ENCODE data around the gene C2orf68. TPM values are rescaled to one million over a fixed set of nuclear protein-coding genes. Genes with fewer than 3 reads are reported as not detected.
A peak's percentile ranks its signal among the peaks of the same experiment; 100 is the strongest.
"Not testable (repeated sequence)": the region's sequence is repeated elsewhere in the genome, so short reads cannot be mapped to it uniquely, and the experiment has no call there.

Gene C2orf68
- total and polyA plus RNA-seq, 2 donors (not counting 1 experiment from before 2014, with no cell fraction given), result 15.4 to 26.1 TPM

DNA sequence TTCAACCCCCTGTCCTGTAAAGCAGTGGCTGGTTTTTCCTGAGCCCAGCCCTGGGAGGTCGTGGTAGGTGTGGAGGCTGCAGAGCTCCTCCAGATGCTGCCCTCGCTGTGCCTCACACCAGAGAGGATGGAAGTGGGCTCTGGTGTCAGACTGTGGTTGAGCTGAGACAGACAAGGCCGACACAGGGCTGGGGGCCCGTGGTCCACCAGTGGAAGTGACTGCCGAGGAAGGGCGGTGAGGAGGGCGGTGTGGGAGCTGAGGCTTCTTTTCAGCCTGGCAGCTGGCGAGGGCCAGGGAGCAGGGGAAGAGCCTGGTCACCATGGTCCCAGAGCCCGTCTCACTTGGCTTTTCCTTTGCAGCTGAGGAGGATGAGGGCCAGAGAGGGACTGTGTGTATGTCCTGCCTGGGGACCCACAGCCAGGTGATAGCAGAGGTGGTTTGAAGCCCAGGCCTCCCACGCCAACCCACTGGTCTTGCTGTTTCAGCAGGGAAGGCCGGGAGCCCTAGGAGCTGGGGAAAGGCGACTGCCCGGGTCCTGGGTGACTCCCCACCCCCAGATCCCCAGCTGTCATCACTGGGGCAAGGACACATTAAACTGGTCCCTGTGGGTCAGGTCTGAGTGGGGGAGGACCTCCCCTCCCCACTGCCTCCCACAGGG is 47.6 kb upstream of the C2orf68 start:
- H4K20me1 ChIP-seq (ENCODE audit: control insufficient read depth, extremely low read depth, insufficient read depth, low read length), result no peaks in the 10 kb centered on the region
- no peak overlapping the region for H3K27ac ChIP-seq (ENCODE audit: insufficient read depth, low read length)
- DNase-seq (ENCODE audit: low read depth in 2 of 2), result no peak
- no peak overlapping the region for H3K4me3 ChIP-seq (replicated peaks in 1 of 4; ENCODE audit: control extremely low read depth in 1 of 4, insufficient read depth in 1 of 4, low read depth in 3 of 4, low read length in 4 of 4)
- H2AFZ ChIP-seq (ENCODE audit: low read length), result no peak overlapping the region
- no peak overlapping the region for H3K4me2 ChIP-seq (ENCODE audit: extremely low read depth, insufficient read depth, low read length)
- no peaks in the 10 kb centered on the region for H3K9me3 ChIP-seq (ENCODE audit: control insufficient read depth, insufficient read depth, low read depth, low read length)
- H3K27me3 ChIP-seq (ENCODE audit: control insufficient read depth, insufficient read depth, low read length), result no peaks in the 10 kb centered on the region
- H3K4me1 ChIP-seq (ENCODE audit: control insufficient read depth, extremely low read depth, insufficient read depth, low read length), result peaks cover 13% of the 10 kb centered on the region
- no peak overlapping the region for H3K9ac ChIP-seq (ENCODE audit: insufficient read depth, low read length)
- peaks cover 3% of the 10 kb centered on the region for H3K36me3 ChIP-seq (ENCODE audit: control insufficient read depth, insufficient read depth, low read length)
- no peaks in the 10 kb centered on the region for H3K79me2 ChIP-seq (ENCODE audit: control insufficient read depth, insufficient read depth, low read length)
- TF ChIP-seq CTCF (conservative IDR thresholded peaks at IDR 0.05 in 1 of 2, IDR thresholded peaks at IDR 0.05 in 1 of 2; ENCODE audit: low read depth in 1 of 2, low read length in 2 of 2), result no peak
- TF ChIP-seq EZH2 (IDR thresholded peaks at IDR 0.05; ENCODE audit: low read length, missing control alignments), result no peak

DNA sequence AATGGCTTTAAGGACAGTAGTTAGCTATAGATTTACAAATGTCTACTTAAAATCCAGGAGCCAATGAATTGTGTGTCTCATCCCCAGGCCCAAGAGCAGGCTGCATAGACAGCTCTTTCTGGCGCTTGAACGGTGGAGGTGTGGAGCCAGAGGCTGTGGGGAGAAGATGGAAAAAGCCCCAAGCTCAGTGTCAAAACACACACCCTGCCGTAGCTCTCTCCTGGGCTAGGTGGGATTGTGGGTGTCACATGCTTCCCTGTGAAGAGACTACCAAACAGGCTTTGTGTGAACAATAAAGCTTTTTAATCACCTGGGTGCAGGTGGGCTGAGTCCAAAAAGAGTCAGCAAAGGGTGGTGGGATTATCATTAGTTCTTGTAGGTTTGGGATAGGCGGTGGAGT is 45.5 kb upstream of the C2orf68 start:
- not testable (repeated sequence) for H3K9me3 ChIP-seq (ENCODE audit: control insufficient read depth, insufficient read depth, low read depth, low read length); H3K27ac ChIP-seq (ENCODE audit: insufficient read depth, low read length); H3K36me3 ChIP-seq (ENCODE audit: control insufficient read depth, insufficient read depth, low read length); H3K27me3 ChIP-seq (ENCODE audit: control insufficient read depth, insufficient read depth, low read length); DNase-seq (ENCODE audit: low read depth in 2 of 2); H3K79me2 ChIP-seq (ENCODE audit: control insufficient read depth, insufficient read depth, low read length); H4K20me1 ChIP-seq (ENCODE audit: control insufficient read depth, extremely low read depth, insufficient read depth, low read length); H3K4me2 ChIP-seq (ENCODE audit: extremely low read depth, insufficient read depth, low read length); H3K4me3 ChIP-seq (replicated peaks in 1 of 4; ENCODE audit: control extremely low read depth in 1 of 4, insufficient read depth in 1 of 4, low read depth in 3 of 4, low read length in 4 of 4); H3K9ac ChIP-seq (ENCODE audit: insufficient read depth, low read length); H2AFZ ChIP-seq (ENCODE audit: low read length)
- H3K4me1 ChIP-seq (ENCODE audit: control insufficient read depth, extremely low read depth, insufficient read depth, low read length), result peaks cover 19% of the 10 kb centered on the region

GRCh38 chr2:85656468-85656867 is 44.6 kb upstream of the C2orf68 start:
- no peak overlapping the region for H3K9ac ChIP-seq (ENCODE audit: insufficient read depth, low read length)
- TF ChIP-seq EZH2 (IDR thresholded peaks at IDR 0.05; ENCODE audit: low read length, missing control alignments), result no peak
- no peak for TF ChIP-seq CTCF (conservative IDR thresholded peaks at IDR 0.05 in 1 of 2, IDR thresholded peaks at IDR 0.05 in 1 of 2; ENCODE audit: low read depth in 1 of 2, low read length in 2 of 2)

More at GRCh38 chr2:85656468-85656867, 44.6 kb upstream of the C2orf68 start:
- no peak for DNase-seq (ENCODE audit: low read depth in 2 of 2)
- H3K4me1 ChIP-seq (ENCODE audit: control insufficient read depth, extremely low read depth, insufficient read depth, low read length), result peaks cover 23% of the 10 kb centered on the region
- peak overlapping the region; percentile 51 for H3K4me2 ChIP-seq (ENCODE audit: extremely low read depth, insufficient read depth, low read length)
- peaks cover 3% of the 10 kb centered on the region for H3K36me3 ChIP-seq (ENCODE audit: control insufficient read depth, insufficient read depth, low read length)
- no peaks in the 10 kb centered on the region for H3K79me2 ChIP-seq (ENCODE audit: control insufficient read depth, insufficient read depth, low read length)
- no peaks in the 10 kb centered on the region for H3K9me3 ChIP-seq (ENCODE audit: control insufficient read depth, insufficient read depth, low read depth, low read length)
- no peak overlapping the region for H2AFZ ChIP-seq (ENCODE audit: low read length)
- H4K20me1 ChIP-seq (ENCODE audit: control insufficient read depth, extremely low read depth, insufficient read depth, low read length), result no peaks in the 10 kb centered on the region
- no peaks in the 10 kb centered on the region for H3K27me3 ChIP-seq (ENCODE audit: control insufficient read depth, insufficient read depth, low read length)
- H3K4me3 ChIP-seq (replicated peaks in 1 of 4; ENCODE audit: control extremely low read depth in 1 of 4, insufficient read depth in 1 of 4, low read depth in 3 of 4, low read length in 4 of 4), result no peak overlapping the region
- H3K27ac ChIP-seq (ENCODE audit: insufficient read depth, low read length), result peak overlapping the region; percentile 59
